ENCODE results near the gene GLIS1. TPM values are rescaled to one million over a fixed set of nuclear protein-coding genes. Genes with fewer than 3 reads are reported as not detected.

Gene GLIS1
- total RNA-seq, 1 experiment from 2014 or later, result 0.39 TPM

GRCh38 chr1:53718443-53718842 is 20.5 kb downstream of the GLIS1 start:
- Histone ChIP-seq H3K36me3 (ENCODE audit: control insufficient read depth in 1 of 2, insufficient read depth in 2 of 2, low read length in 2 of 2) (no peaks in the 10 kb centered on the region), H3K9me3 (ENCODE audit: control insufficient read depth in 1 of 2, insufficient read depth in 1 of 2, low read depth in 1 of 2, low read length in 2 of 2) (no peaks in the 10 kb centered on the region), H3K79me2 (ENCODE audit: insufficient read depth, low read length) (no peaks in the 10 kb centered on the region), H3K27me3 (ENCODE audit: insufficient read depth, low read length) (peaks cover 13% of the 10 kb centered on the region; the same call in 1 of the 2 replicates), H3K9ac (ENCODE audit: low read length) (no peak overlapping the region), H3K27ac (ENCODE audit: low read depth, low read length) (no peak overlapping the region), H3K4me3 (replicated peaks in 1 of 2; ENCODE audit: low read depth in 1 of 2, low read length in 2 of 2) (no peak overlapping the region), H4K20me1 (ENCODE audit: insufficient read depth) (no peaks in the 10 kb centered on the region), H3K4me1 (ENCODE audit: control insufficient read depth in 1 of 2, insufficient read depth in 2 of 2, low read length in 2 of 2) (no peaks in the 10 kb centered on the region), H2AFZ (ENCODE audit: low read depth, low read length, poor library complexity, severe bottlenecking) (no peak overlapping the region), H3K4me2 (ENCODE audit: low read length) (no peak overlapping the region), H3K9me2 (ENCODE audit: insufficient read depth) (no peaks in the 10 kb centered on the region)
- ATAC-seq, result no peak
- intact Hi-C loops (cut with micrococcal nuclease), result no loop called here
- no peak for DNase-seq (ENCODE audit: low read depth, low spot score)
- ChIA-PET CTCF (no interaction called here), RAD21 (ENCODE audit: low non-redundant PET in 1 of 2, low total read pairs in 2 of 2, uncharacterized antibody in 2 of 2, unreplicated experiment in 2 of 2) (no interaction called here), POLR2A (no interaction called here)
- TF ChIP-seq EZH2phosphoT487 (IDR thresholded peaks at IDR 0.05; ENCODE audit: borderline replicate concordance) (no peak), REST (IDR thresholded peaks at IDR 0.05; ENCODE audit: low read depth) (no peak), ELF1 (IDR thresholded peaks at IDR 0.05; ENCODE audit: borderline replicate concordance, low read depth) (no peak), EZH2 (IDR thresholded peaks at IDR 0.05) (no peak), ZFX (IDR thresholded peaks at IDR 0.05) (no peak), ZBTB33 (IDR thresholded peaks at IDR 0.05; ENCODE audit: extremely low read depth, insufficient replicate concordance, low read length) (no peak), POLR2A (IDR thresholded peaks at IDR 0.05; ENCODE audit: borderline replicate concordance, extremely low read depth, insufficient read depth, insufficient read length) (no peak)
- BruUV-seq (replicated peaks), result no TSS peak
